ENCODE results near the gene AKR1E2. TPM values are rescaled to one million over a fixed set of nuclear protein-coding genes. Genes with fewer than 3 reads are reported as not detected.

Gene AKR1E2
- total RNA-seq, 1 experiment from 2014 or later, result 4.7 TPM

DNA sequence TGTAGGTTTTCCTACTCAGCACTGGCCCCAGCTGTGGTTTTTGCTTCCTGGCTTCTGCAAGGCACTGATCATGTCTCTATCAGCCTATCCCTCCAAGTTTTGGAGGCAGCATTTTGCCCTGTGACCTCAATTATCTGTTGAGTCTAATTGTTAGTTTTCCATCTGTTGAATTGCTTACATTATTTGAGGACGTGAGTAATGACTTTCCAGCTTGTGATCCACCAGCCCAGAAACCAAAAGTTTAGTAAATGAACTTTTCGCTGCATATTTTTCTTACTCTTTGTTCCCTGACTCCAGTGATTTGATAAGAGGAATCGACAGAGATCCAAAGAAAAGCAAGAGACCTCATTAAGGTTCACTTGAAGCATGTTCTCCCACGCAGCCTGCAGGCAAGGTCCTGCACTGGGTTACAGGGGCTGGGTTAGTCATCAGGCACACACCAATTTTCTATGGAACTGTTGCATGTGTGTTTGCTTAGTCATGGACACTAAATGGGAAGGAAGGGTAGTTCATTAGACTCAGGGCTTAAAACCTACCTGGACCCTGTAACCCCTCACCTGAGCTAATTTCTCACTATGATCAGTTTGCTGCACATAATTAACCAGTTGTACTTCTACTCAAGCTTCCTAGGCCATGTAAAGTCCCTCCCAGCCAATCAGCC lies 57.2 kb downstream of the AKR1E2 start:
- no peak for ATAC-seq
- no peak for DNase-seq (ENCODE audit: low read depth, low spot score)

GRCh38 chr10:4885162-4885561 lies 59.2 kb downstream of the AKR1E2 start:
- no peaks in the 10 kb centered on the region for H3K36me3 ChIP-seq (ENCODE audit: control insufficient read depth, insufficient read depth, low read length)
- no TSS peak for BruUV-seq (replicated peaks)
- H3K4me3 ChIP-seq (ENCODE audit: low read depth in 2 of 2, low read length in 2 of 2), result no peak overlapping the region
- intact Hi-C loops (cut with micrococcal nuclease; ENCODE audit: unreplicated experiment) (no loop called here), in situ Hi-C loops (cut with HindIII; ENCODE audit: low pct_unique_long_range_greater_than_20kb, low sequenced_read_pairs) (no loop called here)
- H3K4me1 ChIP-seq (ENCODE audit: control insufficient read depth, insufficient read depth, low read length), result no peaks in the 10 kb centered on the region
- H3K27ac ChIP-seq (ENCODE audit: low read length), result no peak overlapping the region
- POLR2A ChIA-PET, result no interaction called here
- no peaks in the 10 kb centered on the region for H3K9me3 ChIP-seq (ENCODE audit: control insufficient read depth, insufficient read depth, low read depth, low read length)
- CTCF ChIA-PET, result no interaction called here
- no peaks in the 10 kb centered on the region for H3K27me3 ChIP-seq (ENCODE audit: control insufficient read depth, insufficient read depth, low read length)
- TF ChIP-seq SIN3A (IDR thresholded peaks at IDR 0.05; ENCODE audit: borderline replicate concordance, insufficient read depth, low read depth, low read length) (no peak), POLR2AphosphoS5 (IDR thresholded peaks at IDR 0.05; ENCODE audit: low read depth, low read length) (no peak), TCF7L2 (IDR thresholded peaks at IDR 0.05; ENCODE audit: low read depth, low read length) (no peak), CTCF (IDR thresholded peaks at IDR 0.05) (no peak), REST (IDR thresholded peaks at IDR 0.05; ENCODE audit: insufficient read depth in 1 of 2, low read depth in 2 of 2, low read length in 1 of 2) (no peak)
- no peak for DNase-seq (ENCODE audit: low read depth, low spot score)
- ATAC-seq, result no peak

More for the DNA sequence above, 57.2 kb downstream of the AKR1E2 start:
- Histone ChIP-seq H3K36me3 (ENCODE audit: control insufficient read depth, insufficient read depth, low read length) (no peaks in the 10 kb centered on the region), H3K4me1 (ENCODE audit: control insufficient read depth, insufficient read depth, low read length) (no peaks in the 10 kb centered on the region), H3K27ac (ENCODE audit: low read length) (no peak overlapping the region), H3K27me3 (ENCODE audit: control insufficient read depth, insufficient read depth, low read length) (no peaks in the 10 kb centered on the region), H3K9me3 (ENCODE audit: control insufficient read depth, insufficient read depth, low read depth, low read length) (no peaks in the 10 kb centered on the region), H3K4me3 (ENCODE audit: low read depth in 2 of 2, low read length in 2 of 2) (no peak overlapping the region)
- intact Hi-C loops (cut with micrococcal nuclease; ENCODE audit: unreplicated experiment) (no loop called here), in situ Hi-C loops (cut with HindIII; ENCODE audit: low pct_unique_long_range_greater_than_20kb, low sequenced_read_pairs) (no loop called here)
- BruUV-seq (replicated peaks), result no TSS peak
- CTCF ChIA-PET, result no interaction called here
- TF ChIP-seq REST (IDR thresholded peaks at IDR 0.05; ENCODE audit: insufficient read depth in 1 of 2, low read depth in 2 of 2, low read length in 1 of 2) (no peak), SIN3A (IDR thresholded peaks at IDR 0.05; ENCODE audit: borderline replicate concordance, insufficient read depth, low read depth, low read length) (no peak), TCF7L2 (IDR thresholded peaks at IDR 0.05; ENCODE audit: low read depth, low read length) (no peak), POLR2AphosphoS5 (IDR thresholded peaks at IDR 0.05; ENCODE audit: low read depth, low read length) (no peak), CTCF (IDR thresholded peaks at IDR 0.05) (no peak)
- POLR2A ChIA-PET, result no interaction called here
